ENCODE measurements around the gene AFAP1L1. TPM values are rescaled to one million over a fixed set of nuclear protein-coding genes. Genes with fewer than 3 reads are reported as not detected.

Gene AFAP1L1
- total RNA-seq, 2 donors from 2014 or later = 0.58 to 0.79 TPM

DNA sequence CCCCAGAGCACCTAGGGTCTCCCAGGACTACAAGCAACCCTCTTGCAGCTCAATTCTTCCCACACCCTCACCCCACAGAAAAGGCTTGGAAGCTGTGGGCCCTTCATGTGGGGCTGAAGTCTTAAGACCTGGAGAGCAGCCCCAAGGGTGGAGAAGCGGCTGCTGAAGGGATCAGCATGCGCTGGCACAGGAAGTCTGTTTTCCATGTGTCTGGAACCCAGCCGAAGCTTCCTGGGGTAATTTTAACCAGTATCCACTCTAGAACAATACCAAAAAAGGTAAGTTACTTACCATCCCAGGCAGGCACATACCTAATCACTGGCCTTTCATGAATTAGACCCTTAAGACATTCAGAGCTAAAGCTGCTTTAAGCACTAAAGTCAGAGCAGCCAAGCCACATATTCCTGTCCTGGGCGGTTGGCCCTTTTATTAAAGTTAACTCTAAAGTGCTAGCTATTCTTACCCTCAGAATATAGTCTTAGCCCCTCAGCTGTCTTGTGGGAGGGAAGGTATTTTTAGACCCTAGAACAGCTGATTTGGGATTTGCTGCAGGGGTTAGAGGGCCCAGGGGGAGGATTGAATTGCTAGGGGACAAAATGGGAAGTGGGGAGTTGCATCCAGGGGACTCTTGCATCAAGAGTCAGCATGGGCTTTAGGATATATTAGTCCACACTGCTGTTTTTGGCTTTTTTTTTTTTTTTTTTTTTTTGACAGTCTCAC lies 100.6 kb downstream of the AFAP1L1 start:
- Mint-ChIP-seq H3K27me3 (ENCODE audit: insufficient read depth) (no peaks in the 10 kb centered on the region), H3K9me3 (no peaks in the 10 kb centered on the region), H3K4me1 (peaks cover 2% of the 10 kb centered on the region), H3K36me3 (ENCODE audit: low read depth) (no peaks in the 10 kb centered on the region), H3K27ac (no peak overlapping the region), H3K4me3 (no peak overlapping the region)
- Histone ChIP-seq H3K27me3 (ENCODE audit: control insufficient read depth, insufficient read depth, low read length, poor library complexity, severe bottlenecking) (no peaks in the 10 kb centered on the region), H3K4me3 (ENCODE audit: low read length) (no peak overlapping the region), H3K4me1 (ENCODE audit: control insufficient read depth, insufficient read depth, low read length) (no peaks in the 10 kb centered on the region), H3K9ac (ENCODE audit: extremely low read depth, low read length, poor library complexity, severe bottlenecking) (no peak overlapping the region), H3K27ac (ENCODE audit: low read depth, low read length) (no peak overlapping the region), H3K36me3 (ENCODE audit: control insufficient read depth, insufficient read depth, low read length) (no peaks in the 10 kb centered on the region), H3K9me3 (ENCODE audit: control insufficient read depth, low read length) (no peaks in the 10 kb centered on the region)
- no peak for TF ChIP-seq CTCF (conservative IDR thresholded peaks at IDR 0.05)
- 88 to 91% methylated on average over 2 to 4 of the region's 4 CpGs for WGBS, 2 experiments (ENCODE audit: insufficient coverage in 1 of 2, insufficient read length in 1 of 2)
- DNase-seq = peak; percentile 38

GRCh38 chr5:149372932-149373331 lies 101.3 kb downstream of the AFAP1L1 start:
- Histone ChIP-seq H3K27me3 (ENCODE audit: control insufficient read depth, insufficient read depth, low read length, poor library complexity, severe bottlenecking) (no peaks in the 10 kb centered on the region), H3K4me3 (ENCODE audit: low read length) (no peak overlapping the region), H3K36me3 (ENCODE audit: control insufficient read depth, insufficient read depth, low read length) (no peaks in the 10 kb centered on the region), H3K4me1 (ENCODE audit: control insufficient read depth, insufficient read depth, low read length) (no peaks in the 10 kb centered on the region), H3K27ac (ENCODE audit: low read depth, low read length) (no peak overlapping the region), H3K9ac (ENCODE audit: extremely low read depth, low read length, poor library complexity, severe bottlenecking) (no peak overlapping the region), H3K9me3 (ENCODE audit: control insufficient read depth, low read length) (no peaks in the 10 kb centered on the region)
- DNase-seq = peak; percentile 27
- Mint-ChIP-seq H3K4me1 (peaks cover 2% of the 10 kb centered on the region), H3K4me3 (no peak overlapping the region), H3K27me3 (ENCODE audit: insufficient read depth) (no peaks in the 10 kb centered on the region), H3K36me3 (ENCODE audit: low read depth) (no peaks in the 10 kb centered on the region), H3K27ac (no peak overlapping the region), H3K9me3 (no peaks in the 10 kb centered on the region)
- WGBS, 2 experiments (ENCODE audit: insufficient coverage in 1 of 2, insufficient read length in 1 of 2) = 87 to 94% methylated on average over 3 of the region's 3 CpGs
- no peak for TF ChIP-seq CTCF (conservative IDR thresholded peaks at IDR 0.05)

- Histone ChIP-seq H3K4me1 (ENCODE audit: control insufficient read depth, insufficient read depth, low read length) (no peaks in the 10 kb centered on the region), H3K4me3 (ENCODE audit: low read length) (no peak overlapping the region), H3K9me3 (ENCODE audit: control insufficient read depth, low read length) (no peaks in the 10 kb centered on the region), H3K36me3 (ENCODE audit: control insufficient read depth, insufficient read depth, low read length) (no peaks in the 10 kb centered on the region), H3K27ac (ENCODE audit: low read depth, low read length) (no peak overlapping the region), H3K27me3 (ENCODE audit: control insufficient read depth, insufficient read depth, low read length, poor library complexity, severe bottlenecking) (no peaks in the 10 kb centered on the region), H3K9ac (ENCODE audit: extremely low read depth, low read length, poor library complexity, severe bottlenecking) (no peak overlapping the region)
- TF ChIP-seq CTCF (conservative IDR thresholded peaks at IDR 0.05) = no peak
- DNase-seq = peak; percentile 26
- no peak overlapping the region for H3K4me3 Mint-ChIP-seq
- no peaks in the 10 kb centered on the region for H3K9me3 Mint-ChIP-seq
- H3K36me3 Mint-ChIP-seq (ENCODE audit: low read depth) = no peaks in the 10 kb centered on the region
- H3K27me3 Mint-ChIP-seq (ENCODE audit: insufficient read depth) = no peaks in the 10 kb centered on the region
- H3K4me1 Mint-ChIP-seq = peaks cover 2% of the 10 kb centered on the region
- H3K27ac Mint-ChIP-seq = no peak overlapping the region
- WGBS, 2 experiments (ENCODE audit: insufficient coverage in 1 of 2, insufficient read length in 1 of 2) = 95 to 96% methylated on average over 13 to 20 of the region's 20 CpGs
Measured at GRCh38 chr5:149374303-149374702, 102.6 kb downstream of the AFAP1L1 start.

Measured in endodermal cell (in vitro differentiated cells).